Immature natural killer cell (primary cell): ENCODE data around the gene OR56A1. TPM values are rescaled to one million over a fixed set of nuclear protein-coding genes. Genes with fewer than 3 reads are reported as not detected.
"Not testable (repeated sequence)": the region's sequence is repeated elsewhere in the genome, so short reads cannot be mapped to it uniquely, and the experiment has no call there.

Experiments
- DNase-seq, 3 donors: peaks; one replicate each; pipeline ENCODE4 v3.0.0; 2022; ENCODE audit warnings: mixed read lengths in 1 of 3
- H3K27ac Mint-ChIP-seq, 6 donors: one replicate each; pipeline ENCODE4 v1.8.0; 2020; ENCODE audit warnings: mixed read lengths in 6 of 6, mild to moderate bottlenecking in 5 of 6, inconsistent platforms in 4 of 6, moderate library complexity in 3 of 6
- H3K27me3 Mint-ChIP-seq, 3 donors: one replicate each; pipeline ENCODE4 v1.8.0; 2020 to 2021; ENCODE audit warnings: low read depth in 3 of 3, mild to moderate bottlenecking in 3 of 3, mixed read lengths in 3 of 3, moderate library complexity in 3 of 3, inconsistent platforms in 1 of 3
- H3K36me3 Mint-ChIP-seq, 3 donors: one replicate each; pipeline ENCODE4 v1.8.0; 2020; ENCODE audit warnings: mixed read lengths in 3 of 3, inconsistent platforms in 2 of 3, mild to moderate bottlenecking in 2 of 3
- H3K4me1 Mint-ChIP-seq, 2 donors: one replicate each; pipeline ENCODE4 v1.8.0; 2020; ENCODE audit warnings: inconsistent platforms in 2 of 2, mild to moderate bottlenecking in 2 of 2, mixed read lengths in 2 of 2, moderate library complexity in 1 of 2
- H3K4me3 Mint-ChIP-seq, 5 donors: one replicate each; pipeline ENCODE4 v1.8.0; 2020; ENCODE audit warnings: mild to moderate bottlenecking in 5 of 5, mixed read lengths in 5 of 5, inconsistent platforms in 3 of 5, moderate library complexity in 3 of 5
- H3K9me3 Mint-ChIP-seq, 6 donors: one replicate each; pipeline ENCODE4 v1.8.0; 2020; ENCODE audit warnings: mild to moderate bottlenecking in 6 of 6, mixed read lengths in 6 of 6, inconsistent platforms in 4 of 6, moderate library complexity in 3 of 6
- polyA plus RNA-seq, 3 donors: library from polyadenylated mRNA; unstranded; fragments of 300-500 nt; fragmentation: Illumina TruSeq; gene quantifications; one replicate each; pipeline ENCODE4 v1.2.3, GENCODE V29; 2021

The OR56A1 gene
- not detected for polyA plus RNA-seq

GRCh38 chr11:6030708-6031405 is at the start of gene OR56A1:
Gene OR56A1 (minus strand): TSS chr11:6030758. CDS start chr11:6027692, 3,066 bp downstream.
- Mint-ChIP-seq H3K27me3 (peaks cover 1 to 3% (median 1%) of the 10 kb centered on the region in 3 donors), H3K36me3 (no peaks in the 10 kb centered on the region), H3K4me1 (no peaks in the 10 kb centered on the region), H3K4me3 (no peak within 1 kb of the TSS), H3K9me3 (no peaks in the 10 kb centered on the region), H3K27ac (no peak within 1 kb of the TSS)
- DNase-seq, result no peak

- peaks cover 5 to 13% (median 5%) of the 10 kb centered on the region in 3 donors for H3K36me3 Mint-ChIP-seq
- no peaks in the 10 kb centered on the region for H3K4me1 Mint-ChIP-seq
- H3K27me3 Mint-ChIP-seq, result peaks cover 3 to 14% (median 4%) of the 10 kb centered on the region in 3 donors
- DNase-seq, result no peak
- peaks cover 6 to 41% (median 15%) of the 10 kb centered on the region in 6 donors for H3K9me3 Mint-ChIP-seq
- H3K4me3 Mint-ChIP-seq, result no peak overlapping the region
- H3K27ac Mint-ChIP-seq, result no peak overlapping the region
Measured at GRCh38 chr11:6079463-6079862, 48.9 kb upstream of the OR56A1 start.

GRCh38 chr11:6077723-6078122 is 47.2 kb upstream of the OR56A1 start:
- Mint-ChIP-seq H3K27me3 (peaks cover 2 to 12% (median 2%) of the 10 kb centered on the region in 3 donors), H3K4me3 (no peak overlapping the region), H3K27ac (no peak overlapping the region), H3K4me1 (no peaks in the 10 kb centered on the region), H3K9me3 (peaks cover 6 to 31% (median 13%) of the 10 kb centered on the region in 6 donors), H3K36me3 (peaks cover 5 to 13% (median 5%) of the 10 kb centered on the region in 3 donors)
- no peak for DNase-seq

DNA sequence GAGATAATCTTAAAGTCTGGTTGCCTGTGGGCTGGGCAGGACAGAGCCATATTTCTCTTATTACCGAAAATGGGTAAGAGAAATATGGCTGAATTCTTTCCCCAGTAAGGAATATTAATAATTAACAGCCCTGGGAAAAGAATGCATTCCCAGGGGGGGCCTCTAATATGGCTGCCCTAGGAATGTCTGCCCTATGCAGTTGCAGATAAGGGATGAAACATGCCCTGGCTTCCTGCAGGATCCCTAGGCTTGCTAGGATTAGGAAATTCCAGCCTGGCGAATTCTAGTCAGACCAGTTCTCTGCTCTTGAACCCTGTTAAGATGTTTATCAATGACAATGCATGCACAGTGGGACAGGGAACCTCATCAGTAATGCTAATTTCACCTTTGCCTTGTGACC is 45.9 kb upstream of the OR56A1 start:
- Mint-ChIP-seq H3K36me3 (peaks cover 5 to 13% (median 5%) of the 10 kb centered on the region in 3 donors), H3K9me3 (peaks cover 6 to 31% (median 13%) of the 10 kb centered on the region in 6 donors)
- DNase-seq, H3K27me3 Mint-ChIP-seq, H3K4me1 Mint-ChIP-seq, H3K27ac Mint-ChIP-seq, H3K4me3 Mint-ChIP-seq: not testable (repeated sequence)

DNA sequence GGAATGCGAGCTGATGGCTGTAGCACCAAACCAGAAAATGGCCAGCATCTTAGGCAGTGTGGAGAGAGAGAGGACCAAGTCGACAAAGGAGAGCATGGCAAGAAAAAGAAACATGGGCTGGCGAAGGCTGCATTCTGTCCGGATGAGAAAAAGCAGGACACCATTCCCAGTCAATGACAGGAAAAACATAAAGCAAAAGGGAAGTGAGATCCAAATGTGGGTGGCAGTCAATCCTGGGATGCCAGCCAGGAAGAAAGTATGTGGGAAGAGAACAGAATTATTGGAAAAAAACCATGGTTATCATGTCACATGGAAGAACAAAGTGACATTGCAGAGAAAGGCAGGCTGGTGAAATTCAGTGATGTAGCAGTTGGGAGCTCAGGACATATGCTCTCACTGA is 36.9 kb upstream of the OR56A1 start:
- peaks cover 2 to 5% (median 4%) of the 10 kb centered on the region in 3 donors for H3K27me3 Mint-ChIP-seq
- H3K27ac Mint-ChIP-seq, result no peak overlapping the region
- H3K9me3 Mint-ChIP-seq, result peaks cover 0 to 10% (median 0%) of the 10 kb centered on the region in 6 donors
- no peaks in the 10 kb centered on the region for H3K4me1 Mint-ChIP-seq
- DNase-seq, result no peak
- no peaks in the 10 kb centered on the region for H3K36me3 Mint-ChIP-seq
- H3K4me3 Mint-ChIP-seq, result no peak overlapping the region

DNA sequence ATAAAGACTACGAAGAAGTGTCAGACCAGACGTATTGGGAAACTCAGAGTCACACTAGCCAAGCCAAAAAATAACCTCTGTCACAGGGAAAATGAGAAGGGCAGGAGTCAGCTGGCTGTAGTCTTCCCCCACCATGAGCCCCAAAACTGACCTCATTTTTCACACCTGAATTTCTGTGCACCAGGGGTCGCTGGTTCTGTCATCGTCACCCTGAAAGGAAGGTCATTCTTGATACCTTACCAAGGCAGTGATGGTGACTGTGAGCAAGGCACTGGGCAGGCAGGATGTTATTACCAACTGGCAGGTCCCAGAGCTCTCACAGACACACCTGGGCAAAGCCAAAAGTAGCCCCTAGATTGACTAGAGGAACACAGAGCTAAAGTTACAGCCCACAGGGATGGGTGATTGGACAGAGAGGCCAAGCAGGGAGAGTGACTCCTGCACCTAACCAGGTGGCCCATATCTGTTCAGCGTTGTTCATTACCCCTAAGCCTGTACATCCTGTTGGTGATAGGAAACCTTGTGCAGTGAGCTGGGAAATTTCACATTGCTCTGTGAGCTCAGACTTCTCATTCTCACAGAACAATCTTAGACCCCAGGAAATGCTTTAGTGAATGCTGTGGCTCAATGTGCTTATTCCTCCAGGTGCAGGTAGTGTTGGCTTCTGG is 32.3 kb upstream of the OR56A1 start:
- Mint-ChIP-seq H3K27ac (no peak overlapping the region), H3K27me3 (peaks cover 2 to 5% (median 5%) of the 10 kb centered on the region in 3 donors), H3K36me3 (no peaks in the 10 kb centered on the region), H3K9me3 (peaks cover 0 to 4% (median 0%) of the 10 kb centered on the region in 6 donors), H3K4me3 (no peak overlapping the region), H3K4me1 (no peaks in the 10 kb centered on the region)
- DNase-seq, result peak in 1 of 3 donors; percentile 5

GRCh38 chr11:6061475-6061874 is 30.9 kb upstream of the OR56A1 start:
- Mint-ChIP-seq H3K4me1 (no peaks in the 10 kb centered on the region), H3K27me3 (peaks cover 2 to 5% (median 3%) of the 10 kb centered on the region in 3 donors), H3K36me3 (no peaks in the 10 kb centered on the region)

GRCh38 chr11:6057452-6057851 is 26.9 kb upstream of the OR56A1 start:
- H3K4me3 Mint-ChIP-seq, result no peak overlapping the region
- H3K4me1 Mint-ChIP-seq, result no peaks in the 10 kb centered on the region
- H3K9me3 Mint-ChIP-seq, result no peaks in the 10 kb centered on the region
- peaks cover 0 to 14% (median 5%) of the 10 kb centered on the region in 3 donors for H3K27me3 Mint-ChIP-seq
- DNase-seq, result no peak
- H3K27ac Mint-ChIP-seq, result no peak overlapping the region
- no peaks in the 10 kb centered on the region for H3K36me3 Mint-ChIP-seq

More at GRCh38 chr11:6061475-6061874, 30.9 kb upstream of the OR56A1 start:
- H3K27ac Mint-ChIP-seq, result no peak overlapping the region
- peaks cover 0 to 2% (median 0%) of the 10 kb centered on the region in 6 donors for H3K9me3 Mint-ChIP-seq
- no peak overlapping the region for H3K4me3 Mint-ChIP-seq
- DNase-seq, result no peak

GRCh38 chr11:6055569-6055968 is 25.0 kb upstream of the OR56A1 start:
- no peaks in the 10 kb centered on the region for H3K4me1 Mint-ChIP-seq
- no peaks in the 10 kb centered on the region for H3K9me3 Mint-ChIP-seq
- no peaks in the 10 kb centered on the region for H3K36me3 Mint-ChIP-seq
- no peak overlapping the region for H3K27ac Mint-ChIP-seq
- no peak overlapping the region for H3K4me3 Mint-ChIP-seq
- H3K27me3 Mint-ChIP-seq, result peaks cover 0 to 14% (median 5%) of the 10 kb centered on the region in 3 donors
- no peak for DNase-seq

DNA sequence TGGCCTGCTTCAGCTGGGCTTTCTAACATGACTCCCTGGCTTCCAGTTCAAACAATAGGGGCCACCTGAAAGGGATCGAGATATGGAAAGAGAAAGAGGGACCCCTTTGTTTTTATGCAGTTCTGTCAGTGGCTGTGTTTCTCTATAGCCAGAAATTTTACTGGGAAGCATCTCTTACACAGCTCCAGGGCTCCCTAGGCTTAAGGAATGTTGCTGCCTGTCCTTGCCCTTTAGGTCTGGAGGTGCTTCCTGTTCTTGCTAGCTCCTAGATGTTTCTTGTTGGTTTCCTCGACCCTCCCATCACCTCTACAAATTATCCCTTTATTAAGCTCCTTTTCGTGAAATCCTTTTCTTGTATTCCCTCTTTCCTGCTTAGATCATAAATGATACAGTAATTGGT is 21.8 kb upstream of the OR56A1 start:
- Mint-ChIP-seq H3K4me3 (no peak overlapping the region), H3K9me3 (no peaks in the 10 kb centered on the region), H3K36me3 (no peaks in the 10 kb centered on the region), H3K27me3 (peaks cover 1 to 14% (median 2%) of the 10 kb centered on the region in 3 donors), H3K27ac (no peak overlapping the region), H3K4me1 (no peaks in the 10 kb centered on the region)
- DNase-seq, result no peak

GRCh38 chr11:6040874-6041273 is 10.3 kb upstream of the OR56A1 start:
- Mint-ChIP-seq H3K4me3 (no peak overlapping the region), H3K36me3 (no peaks in the 10 kb centered on the region), H3K9me3 (no peaks in the 10 kb centered on the region), H3K27me3 (peaks cover 0 to 13% (median 12%) of the 10 kb centered on the region in 3 donors), H3K27ac (no peak overlapping the region), H3K4me1 (no peaks in the 10 kb centered on the region)
- no peak for DNase-seq

- Mint-ChIP-seq H3K4me3 (no peak overlapping the region), H3K36me3 (no peaks in the 10 kb centered on the region), H3K4me1 (no peaks in the 10 kb centered on the region), H3K9me3 (no peaks in the 10 kb centered on the region), H3K27me3 (peaks cover 0 to 6% (median 1%) of the 10 kb centered on the region in 3 donors), H3K27ac (no peak overlapping the region)
- DNase-seq, result no peak
Measured at GRCh38 chr11:6027501-6027900, 3.1 kb downstream of the OR56A1 start.

GRCh38 chr11:6025056-6025455 is 5.5 kb downstream of the OR56A1 start:
- Mint-ChIP-seq H3K27ac (no peak overlapping the region), H3K9me3 (no peaks in the 10 kb centered on the region), H3K4me1 (no peaks in the 10 kb centered on the region), H3K36me3 (no peaks in the 10 kb centered on the region), H3K27me3 (peaks cover 0 to 6% (median 4%) of the 10 kb centered on the region in 3 donors), H3K4me3 (no peak overlapping the region)
- no peak for DNase-seq

GRCh38 chr11:6022956-6023355 is 7.6 kb downstream of the OR56A1 start:
- Mint-ChIP-seq H3K4me3 (no peak overlapping the region), H3K36me3 (no peaks in the 10 kb centered on the region), H3K9me3 (peaks cover 0 to 2% (median 0%) of the 10 kb centered on the region in 6 donors), H3K4me1 (no peaks in the 10 kb centered on the region), H3K27me3 (peaks cover 0 to 8% (median 2%) of the 10 kb centered on the region in 3 donors), H3K27ac (no peak overlapping the region)
- peak; percentile 24 to 57 (median 40) for DNase-seq
